Osteoblast (primary cell): ENCODE data around the gene MAP1S. TPM values are rescaled to one million over a fixed set of nuclear protein-coding genes. Genes with fewer than 3 reads are reported as not detected.

Source experiments
- DNase-seq: peaks from one replicate; pipeline ENCODE4 v3.0.0; 2011; ENCODE audit warnings: low spot score, mixed read lengths; ENCODE audit not compliant: insufficient read length; ENCODE audit errors: missing footprints
- H2AFZ ChIP-seq: 2 replicates; pipeline ENCODE4 v1.6.0; 2011; ENCODE audit warnings: mild to moderate bottlenecking, low read length
- H3K27ac ChIP-seq: 2 replicates; pipeline ENCODE4 v1.5.1; 2011; ENCODE audit warnings: mild to moderate bottlenecking, low read depth, low read length, moderate library complexity
- H3K27me3 ChIP-seq: 2 replicates; pipeline ENCODE4 v1.6.0; 2012; ENCODE audit warnings: mild to moderate bottlenecking, control low read depth, inconsistent platforms, low read length, moderate library complexity; ENCODE audit not compliant: insufficient read depth
- H3K36me3 ChIP-seq: 2 replicates; pipeline ENCODE4 v1.5.1; 2011; ENCODE audit warnings: mild to moderate bottlenecking, low read length, control low read depth, moderate library complexity; ENCODE audit not compliant: insufficient read depth
- H3K4me1 ChIP-seq: 2 replicates; pipeline ENCODE4 v1.5.1; 2011; ENCODE audit warnings: mild to moderate bottlenecking, low read length, control low read depth, moderate library complexity; ENCODE audit not compliant: insufficient read depth
- H3K4me2 ChIP-seq: 2 replicates; pipeline ENCODE4 v1.6.0; 2011; ENCODE audit warnings: mild to moderate bottlenecking, low read length; ENCODE audit not compliant: insufficient read depth
- H3K4me3 ChIP-seq: fragments of 200-600 bp; sonication (generic); 3 replicates; pipeline ENCODE4 v1.5.1; 2012; ENCODE audit warnings: mild to moderate bottlenecking, low read length, inconsistent platforms; ENCODE audit not compliant: insufficient read depth
- H3K79me2 ChIP-seq: 2 replicates; pipeline ENCODE4 v1.6.0; 2012; ENCODE audit warnings: mild to moderate bottlenecking, low read length, control low read depth, inconsistent platforms; ENCODE audit not compliant: insufficient read depth
- H3K9me3 ChIP-seq: 2 replicates; pipeline ENCODE4 v1.5.1; 2011; ENCODE audit warnings: low read depth, low read length, control low read depth
- H4K20me1 ChIP-seq: 2 replicates; pipeline ENCODE4 v1.6.0; 2012; ENCODE audit warnings: mild to moderate bottlenecking, low read length, control low read depth; ENCODE audit not compliant: insufficient read depth
- total RNA-seq: library from RNA; depleted of rRNA; stranded (reverse); fragments of >200 nt; gene quantifications from 2 replicates; pipeline ENCODE4 v1.2.3, GENCODE V29; 2012
- TF ChIP-seq, protein P1 (sequence below): IDR thresholded peaks from 2 replicates; pipeline ENCODE4 v1.5.1; 2011; ENCODE audit warnings: mild to moderate bottlenecking, low read depth, low read length, moderate library complexity; ENCODE audit errors: extremely low read depth

The MAP1S gene
- total RNA-seq, 1 donor = 15.2 TPM

DNA sequence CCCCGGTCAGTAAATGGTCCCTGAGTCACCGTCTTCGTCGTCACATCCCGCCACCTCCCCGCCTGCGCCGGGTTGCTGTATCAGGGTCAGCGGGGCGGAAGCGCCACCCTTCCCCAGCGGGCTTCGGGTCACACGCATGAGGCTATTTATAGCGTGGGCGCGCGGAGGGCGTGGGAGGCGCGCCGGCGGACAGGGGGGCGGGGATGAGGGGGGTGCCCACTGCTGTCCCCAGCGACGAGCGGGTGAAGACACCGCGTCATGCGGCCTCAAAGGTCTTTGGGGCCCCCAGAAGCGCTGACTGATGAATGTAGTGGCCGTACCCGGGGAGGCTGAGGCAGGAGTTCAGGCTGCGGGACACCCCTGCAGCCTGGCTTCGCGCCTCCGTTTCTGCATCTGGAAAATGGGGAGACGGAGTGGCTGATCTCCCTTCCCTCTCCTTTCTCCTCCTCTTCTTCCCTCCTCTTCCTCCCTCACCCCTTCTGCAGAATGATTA, 39.0 kb upstream of the MAP1S start:
- Histone ChIP-seq H3K27me3 (peaks cover 4% of the 10 kb centered on the region), H2AFZ (no peak overlapping the region), H3K27ac (no peak overlapping the region), H3K4me3 (peak overlapping the region; percentile 48), H4K20me1 (no peaks in the 10 kb centered on the region), H3K4me2 (peak overlapping the region; percentile 48), H3K36me3 (no peaks in the 10 kb centered on the region), H3K4me1 (peaks cover 6% of the 10 kb centered on the region), H3K9me3 (no peaks in the 10 kb centered on the region), H3K79me2 (no peaks in the 10 kb centered on the region)
- DNase-seq = peak; percentile 96
- TF ChIP-seq, protein P1, sequence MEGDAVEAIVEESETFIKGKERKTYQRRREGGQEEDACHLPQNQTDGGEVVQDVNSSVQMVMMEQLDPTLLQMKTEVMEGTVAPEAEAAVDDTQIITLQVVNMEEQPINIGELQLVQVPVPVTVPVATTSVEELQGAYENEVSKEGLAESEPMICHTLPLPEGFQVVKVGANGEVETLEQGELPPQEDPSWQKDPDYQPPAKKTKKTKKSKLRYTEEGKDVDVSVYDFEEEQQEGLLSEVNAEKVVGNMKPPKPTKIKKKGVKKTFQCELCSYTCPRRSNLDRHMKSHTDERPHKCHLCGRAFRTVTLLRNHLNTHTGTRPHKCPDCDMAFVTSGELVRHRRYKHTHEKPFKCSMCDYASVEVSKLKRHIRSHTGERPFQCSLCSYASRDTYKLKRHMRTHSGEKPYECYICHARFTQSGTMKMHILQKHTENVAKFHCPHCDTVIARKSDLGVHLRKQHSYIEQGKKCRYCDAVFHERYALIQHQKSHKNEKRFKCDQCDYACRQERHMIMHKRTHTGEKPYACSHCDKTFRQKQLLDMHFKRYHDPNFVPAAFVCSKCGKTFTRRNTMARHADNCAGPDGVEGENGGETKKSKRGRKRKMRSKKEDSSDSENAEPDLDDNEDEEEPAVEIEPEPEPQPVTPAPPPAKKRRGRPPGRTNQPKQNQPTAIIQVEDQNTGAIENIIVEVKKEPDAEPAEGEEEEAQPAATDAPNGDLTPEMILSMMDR = no peak

GRCh38 chr19:17681505-17682125, 37.7 kb upstream of the MAP1S start:
- DNase-seq = peak; percentile 95
- Histone ChIP-seq H3K4me1 (peaks cover 10% of the 10 kb centered on the region), H4K20me1 (no peaks in the 10 kb centered on the region), H2AFZ (no peak overlapping the region), H3K27me3 (peaks cover 3% of the 10 kb centered on the region), H3K36me3 (no peaks in the 10 kb centered on the region), H3K9me3 (no peaks in the 10 kb centered on the region), H3K79me2 (no peaks in the 10 kb centered on the region), H3K4me2 (no peak overlapping the region), H3K4me3 (no peak overlapping the region), H3K27ac (no peak overlapping the region)
- TF ChIP-seq, protein P1 = no peak

- peaks cover 9% of the 10 kb centered on the region for H3K27me3 ChIP-seq
- TF ChIP-seq, protein P1 = no peak
- H3K9me3 ChIP-seq = no peaks in the 10 kb centered on the region
- H3K79me2 ChIP-seq = no peaks in the 10 kb centered on the region
- H4K20me1 ChIP-seq = no peaks in the 10 kb centered on the region
- peaks cover 10% of the 10 kb centered on the region for H3K4me1 ChIP-seq
- no peak overlapping the region for H3K4me3 ChIP-seq
- H3K4me2 ChIP-seq = no peak overlapping the region
- DNase-seq = no peak
- H3K27ac ChIP-seq = no peak overlapping the region
- no peak overlapping the region for H2AFZ ChIP-seq
- no peaks in the 10 kb centered on the region for H3K36me3 ChIP-seq
Measured at GRCh38 chr19:17682273-17682672, 37.0 kb upstream of the MAP1S start.

DNA sequence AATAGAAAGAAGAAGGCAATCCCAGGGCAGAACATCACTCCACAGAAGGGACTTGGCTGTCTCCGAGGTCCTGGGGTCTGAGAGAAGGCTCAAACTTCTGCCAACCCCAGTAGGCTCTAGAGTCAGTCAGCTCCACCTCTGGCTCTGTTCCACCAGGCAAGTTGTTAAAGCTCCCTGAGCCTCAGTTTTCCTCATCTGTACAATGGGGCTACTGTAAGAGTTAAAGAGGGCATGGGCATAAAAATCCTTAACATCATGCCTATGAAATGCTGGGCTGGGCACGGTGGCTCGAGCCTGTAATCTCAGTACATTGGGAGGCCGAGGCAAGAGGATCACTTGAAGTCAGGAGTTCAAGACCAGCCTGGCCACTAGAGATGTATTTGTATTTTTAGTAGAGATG, 36.2 kb upstream of the MAP1S start:
- Histone ChIP-seq H3K27me3 (peaks cover 17% of the 10 kb centered on the region), H3K79me2 (no peaks in the 10 kb centered on the region), H3K4me2 (no peak overlapping the region), H3K36me3 (no peaks in the 10 kb centered on the region), H3K4me3 (no peak overlapping the region), H4K20me1 (no peaks in the 10 kb centered on the region), H3K9me3 (no peaks in the 10 kb centered on the region), H3K4me1 (peaks cover 10% of the 10 kb centered on the region), H3K27ac (no peak overlapping the region), H2AFZ (no peak overlapping the region)
- DNase-seq = no peak
- TF ChIP-seq, protein P1 = no peak
